OCI-LY1 (cell line): ENCODE measurements around the gene CPT1B.

Experiments used
- EZH2 ChIP-seq: fragments of 200-600 bp; sonication (generic), shearing (Covaris generic); IDR thresholded peaks from 2 replicates; pipeline ENCODE4 v1.8.0; 2017; ENCODE audit warnings: borderline replicate concordance, mixed run types, mild to moderate bottlenecking, antibody characterized with exemption, low read length, moderate library complexity, mixed read lengths
- TF ChIP-seq, protein P1 (sequence below): fragments of 200-600 bp; sonication (generic), shearing (Covaris generic); IDR thresholded peaks from 2 replicates; pipeline ENCODE4 v1.5.1; 2017; ENCODE audit warnings: mild to moderate bottlenecking, antibody characterized with exemption, low read length, moderate library complexity, mixed read lengths

DNA sequence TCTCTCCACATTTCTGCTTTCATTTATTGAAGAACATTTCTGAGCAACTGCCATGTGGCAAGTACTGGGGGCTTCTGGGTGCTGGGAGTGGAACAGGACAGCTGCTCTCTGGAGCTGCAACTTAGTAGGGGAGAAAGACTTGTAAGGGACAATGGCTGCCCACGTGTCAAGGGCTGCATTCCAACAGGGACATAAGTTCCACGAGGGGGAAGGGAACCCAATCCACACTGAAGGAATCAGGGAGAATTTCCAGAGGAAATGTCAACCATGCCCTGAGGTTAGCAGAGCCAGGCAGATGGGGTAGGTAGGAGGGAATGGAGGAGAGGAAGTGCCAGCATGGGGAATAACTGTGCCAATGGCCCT, 24.1 kb upstream of the CPT1B start:
- TF ChIP-seq, protein P1, sequence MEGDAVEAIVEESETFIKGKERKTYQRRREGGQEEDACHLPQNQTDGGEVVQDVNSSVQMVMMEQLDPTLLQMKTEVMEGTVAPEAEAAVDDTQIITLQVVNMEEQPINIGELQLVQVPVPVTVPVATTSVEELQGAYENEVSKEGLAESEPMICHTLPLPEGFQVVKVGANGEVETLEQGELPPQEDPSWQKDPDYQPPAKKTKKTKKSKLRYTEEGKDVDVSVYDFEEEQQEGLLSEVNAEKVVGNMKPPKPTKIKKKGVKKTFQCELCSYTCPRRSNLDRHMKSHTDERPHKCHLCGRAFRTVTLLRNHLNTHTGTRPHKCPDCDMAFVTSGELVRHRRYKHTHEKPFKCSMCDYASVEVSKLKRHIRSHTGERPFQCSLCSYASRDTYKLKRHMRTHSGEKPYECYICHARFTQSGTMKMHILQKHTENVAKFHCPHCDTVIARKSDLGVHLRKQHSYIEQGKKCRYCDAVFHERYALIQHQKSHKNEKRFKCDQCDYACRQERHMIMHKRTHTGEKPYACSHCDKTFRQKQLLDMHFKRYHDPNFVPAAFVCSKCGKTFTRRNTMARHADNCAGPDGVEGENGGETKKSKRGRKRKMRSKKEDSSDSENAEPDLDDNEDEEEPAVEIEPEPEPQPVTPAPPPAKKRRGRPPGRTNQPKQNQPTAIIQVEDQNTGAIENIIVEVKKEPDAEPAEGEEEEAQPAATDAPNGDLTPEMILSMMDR, result no peak
- TF ChIP-seq EZH2, result no peak
